ENCODE data around the gene ST3GAL4.
A peak's percentile ranks its signal among the peaks of the same experiment; 100 is the strongest.

The ST3GAL4 gene

GRCh38 chr11:126421271-126421671 is 65.8 kb downstream of the ST3GAL4 start:
- FAIRE-seq (no peak), DNase-seq (ENCODE audit: low spot score) (no peak)

DNA sequence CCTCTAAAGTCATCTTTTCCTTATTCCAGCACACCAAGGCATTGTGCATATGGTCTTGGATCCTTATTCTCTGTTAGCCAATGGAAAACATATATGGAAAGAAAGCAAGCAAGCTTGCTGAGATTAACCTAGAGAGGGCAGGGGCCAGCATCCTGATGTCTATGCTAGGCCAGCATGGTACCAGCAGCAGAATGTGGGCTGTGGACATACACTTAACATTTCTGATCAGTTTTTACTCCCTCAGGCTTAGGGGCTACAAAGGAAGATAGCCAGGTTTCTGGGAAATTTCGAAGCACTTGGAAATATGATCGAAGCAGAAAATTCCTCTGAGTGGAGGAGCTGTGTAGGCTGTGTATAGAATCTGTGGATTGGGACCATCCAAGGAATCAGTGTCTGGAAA is 67.0 kb downstream of the ST3GAL4 start:
- FAIRE-seq (no peak), DNase-seq (ENCODE audit: low spot score) (no peak)

- no peak for DNase-seq (ENCODE audit: low spot score)
Measured at GRCh38 chr11:126423154-126423553, 67.7 kb downstream of the ST3GAL4 start.

DNA sequence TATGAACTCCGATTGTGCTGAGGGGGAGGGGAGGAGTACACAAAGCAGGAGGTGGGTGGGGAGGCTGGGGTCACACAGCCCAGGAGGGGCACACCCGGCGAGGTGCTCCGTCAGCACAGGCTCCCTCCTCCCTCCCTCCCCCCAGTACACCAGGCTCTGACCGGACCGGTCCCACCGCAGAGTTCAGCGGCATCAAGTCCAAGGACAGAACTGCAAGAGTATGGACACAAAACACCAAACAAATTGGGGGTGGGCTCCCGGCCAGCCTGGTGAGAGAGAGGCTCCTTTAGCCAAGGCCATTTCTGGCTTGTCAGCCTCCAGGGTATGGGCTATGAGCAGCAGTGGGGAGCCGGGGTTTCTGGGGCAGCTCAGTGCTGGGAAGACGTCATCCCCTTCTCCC is 68.3 kb downstream of the ST3GAL4 start:
- DNase-seq (ENCODE audit: low spot score), result no peak
- FAIRE-seq, result no peak

More at GRCh38 chr11:126423154-126423553, 67.7 kb downstream of the ST3GAL4 start:
- FAIRE-seq, result no peak

DNA sequence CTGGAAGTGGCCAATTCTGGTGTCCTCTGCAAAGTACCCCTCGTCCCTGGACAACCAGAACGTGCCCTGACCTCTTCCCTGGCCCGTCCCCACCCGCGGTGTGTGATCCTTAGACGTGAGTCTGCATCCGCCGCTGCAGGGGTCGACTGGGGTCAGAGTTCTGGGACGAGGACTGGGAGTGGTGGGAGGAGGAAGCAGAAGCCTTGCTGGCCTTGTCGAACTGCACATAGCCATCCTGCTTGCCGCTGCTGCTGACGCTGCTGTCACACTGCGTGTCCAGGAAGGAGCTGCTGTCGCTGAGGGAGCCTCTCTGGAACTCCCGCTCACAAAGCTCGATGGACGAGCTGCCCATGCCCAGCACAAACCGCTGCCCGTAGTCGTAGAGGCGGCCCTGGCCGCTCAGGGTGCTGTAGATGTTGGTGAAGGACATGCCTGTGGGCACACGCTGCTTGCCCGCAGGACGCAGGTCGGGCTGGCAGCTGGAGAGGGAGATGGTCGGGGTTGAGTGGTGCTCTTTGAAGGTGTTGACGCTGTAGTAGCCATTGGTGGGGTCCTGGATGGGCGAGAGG is 69.1 kb downstream of the ST3GAL4 start:
- no peak for DNase-seq (ENCODE audit: low spot score)
- FAIRE-seq, result no peak

DNA sequence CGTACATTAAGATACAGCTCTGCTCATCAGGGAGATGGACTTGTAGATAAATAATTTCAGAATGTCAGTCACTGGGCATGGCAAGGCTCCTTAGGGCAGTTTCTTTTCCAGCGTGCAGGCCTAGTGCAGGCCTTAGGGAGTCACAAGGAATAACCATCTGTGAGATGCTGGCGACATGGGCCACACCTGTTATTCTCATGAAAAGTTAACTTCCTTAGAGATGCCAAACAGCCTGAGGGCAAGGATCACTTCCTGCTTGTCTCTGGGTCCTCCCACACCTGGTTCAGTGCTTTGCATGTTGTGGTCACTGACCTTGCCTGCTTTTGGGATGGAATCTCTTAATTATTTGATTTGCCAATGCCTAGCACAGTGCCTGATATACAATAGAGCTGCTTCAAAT is 70.6 kb downstream of the ST3GAL4 start:
- FAIRE-seq, result no peak
- no peak for DNase-seq (ENCODE audit: low spot score)

DNA sequence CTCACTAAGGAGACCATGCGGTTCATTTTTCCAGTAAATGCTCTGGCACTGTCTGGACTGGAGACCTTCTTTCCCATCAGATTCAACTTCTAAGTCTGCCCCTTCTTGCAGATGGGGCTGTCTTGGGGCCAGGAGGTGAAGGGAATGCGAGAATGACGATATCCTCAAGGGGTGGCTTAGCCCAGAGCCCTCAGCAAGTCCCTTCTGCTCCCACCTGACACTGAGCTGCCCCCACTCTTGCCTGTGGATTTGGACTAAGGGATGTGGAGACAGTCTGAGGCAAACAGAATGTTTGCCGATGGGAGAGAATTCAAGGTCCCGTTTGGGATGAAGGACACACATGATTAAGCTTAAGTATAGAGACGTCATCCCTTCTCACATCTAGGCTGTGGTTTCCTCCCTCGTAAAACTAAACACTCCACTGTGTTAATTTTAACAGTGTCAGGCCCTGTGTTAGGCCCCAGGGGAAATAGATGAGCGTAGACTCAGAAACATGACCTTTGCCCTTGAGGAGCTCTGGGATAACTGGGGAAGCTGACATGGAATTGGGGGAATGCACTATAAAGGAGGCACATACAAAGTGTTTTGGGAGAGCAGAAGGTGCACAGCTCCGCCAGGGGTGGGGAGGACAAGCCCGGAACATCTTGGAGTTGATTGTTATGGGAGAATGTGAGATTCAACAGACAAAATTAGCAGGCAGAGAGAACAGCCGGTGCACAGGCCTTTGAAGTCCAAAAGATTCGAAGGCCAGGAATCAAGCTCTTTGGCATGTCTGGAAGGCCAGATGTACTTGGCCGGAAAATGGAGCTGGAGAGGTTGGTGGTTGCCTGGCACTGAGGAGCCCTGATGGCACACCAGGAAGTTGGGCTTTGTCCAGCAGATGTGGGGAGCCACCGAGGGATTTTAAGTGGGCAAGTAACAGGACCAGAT is 71.6 kb downstream of the ST3GAL4 start:
- FAIRE-seq, result no peak
- DNase-seq (ENCODE audit: low spot score), result no peak

GRCh38 chr11:126430581-126431335 is 75.3 kb downstream of the ST3GAL4 start:
- FAIRE-seq (no peak), DNase-seq (ENCODE audit: low spot score) (no peak)

DNA sequence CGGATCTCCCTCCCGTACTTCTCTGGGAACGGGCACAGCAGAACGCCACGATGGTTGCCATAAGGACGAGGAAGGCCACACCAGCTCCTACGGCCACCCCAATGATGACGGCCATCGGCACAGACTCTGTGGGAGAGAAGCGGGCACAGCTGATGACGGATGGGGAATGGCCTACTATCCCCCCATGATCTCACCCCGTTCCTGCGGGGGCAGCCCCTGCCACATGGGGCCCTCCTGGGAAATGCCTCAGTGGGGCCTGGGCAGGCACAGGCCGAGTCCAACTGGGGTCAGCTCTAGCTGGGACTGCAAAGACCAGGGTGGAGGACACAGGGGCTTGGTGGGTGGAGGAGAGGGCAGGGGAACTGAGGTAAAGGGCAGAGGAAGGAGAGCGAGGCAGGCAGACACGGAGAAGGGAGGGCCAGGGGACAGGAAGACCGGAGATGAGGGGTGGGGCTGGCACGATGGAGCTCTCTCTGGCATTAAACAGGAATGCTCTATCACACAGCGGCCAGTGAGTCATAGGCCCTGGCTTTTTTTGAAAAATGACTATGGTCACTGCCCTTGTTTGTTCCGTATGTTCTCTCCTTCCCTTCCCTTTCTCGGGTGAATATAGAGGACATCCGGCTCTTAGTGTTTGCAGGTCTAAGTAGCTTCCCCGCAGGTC is 76.0 kb downstream of the ST3GAL4 start:
- DNase-seq (ENCODE audit: low spot score) (peak; percentile 82), FAIRE-seq (no peak)

GRCh38 chr11:126432065-126432461 is 76.6 kb downstream of the ST3GAL4 start:
- FAIRE-seq (no peak), DNase-seq (ENCODE audit: low spot score) (no peak)

DNA sequence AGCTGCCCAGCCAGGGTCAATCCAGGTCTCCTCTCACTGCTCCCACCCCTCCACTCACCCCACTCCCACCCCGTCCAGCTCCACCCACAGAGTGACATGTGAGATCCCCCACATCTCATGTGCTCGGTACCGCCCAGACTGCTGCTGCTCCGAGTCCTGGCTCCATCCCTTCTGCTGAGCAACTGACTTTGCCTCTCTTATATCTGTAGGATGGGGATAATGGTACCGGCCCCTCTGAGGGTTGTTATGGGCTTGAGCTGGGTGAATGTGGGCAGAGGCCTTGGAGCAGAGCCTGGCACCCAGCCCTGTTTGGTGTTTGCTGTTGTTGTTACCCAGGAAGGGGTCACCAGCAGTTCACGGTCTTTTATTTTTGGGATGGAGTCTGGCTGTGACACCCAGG is 77.0 kb downstream of the ST3GAL4 start:
- FAIRE-seq (no peak), DNase-seq (ENCODE audit: low spot score) (no peak)

GRCh38 chr11:126433244-126433846 is 77.9 kb downstream of the ST3GAL4 start:
- no peak for DNase-seq (ENCODE audit: low spot score)
- FAIRE-seq, result no peak

DNA sequence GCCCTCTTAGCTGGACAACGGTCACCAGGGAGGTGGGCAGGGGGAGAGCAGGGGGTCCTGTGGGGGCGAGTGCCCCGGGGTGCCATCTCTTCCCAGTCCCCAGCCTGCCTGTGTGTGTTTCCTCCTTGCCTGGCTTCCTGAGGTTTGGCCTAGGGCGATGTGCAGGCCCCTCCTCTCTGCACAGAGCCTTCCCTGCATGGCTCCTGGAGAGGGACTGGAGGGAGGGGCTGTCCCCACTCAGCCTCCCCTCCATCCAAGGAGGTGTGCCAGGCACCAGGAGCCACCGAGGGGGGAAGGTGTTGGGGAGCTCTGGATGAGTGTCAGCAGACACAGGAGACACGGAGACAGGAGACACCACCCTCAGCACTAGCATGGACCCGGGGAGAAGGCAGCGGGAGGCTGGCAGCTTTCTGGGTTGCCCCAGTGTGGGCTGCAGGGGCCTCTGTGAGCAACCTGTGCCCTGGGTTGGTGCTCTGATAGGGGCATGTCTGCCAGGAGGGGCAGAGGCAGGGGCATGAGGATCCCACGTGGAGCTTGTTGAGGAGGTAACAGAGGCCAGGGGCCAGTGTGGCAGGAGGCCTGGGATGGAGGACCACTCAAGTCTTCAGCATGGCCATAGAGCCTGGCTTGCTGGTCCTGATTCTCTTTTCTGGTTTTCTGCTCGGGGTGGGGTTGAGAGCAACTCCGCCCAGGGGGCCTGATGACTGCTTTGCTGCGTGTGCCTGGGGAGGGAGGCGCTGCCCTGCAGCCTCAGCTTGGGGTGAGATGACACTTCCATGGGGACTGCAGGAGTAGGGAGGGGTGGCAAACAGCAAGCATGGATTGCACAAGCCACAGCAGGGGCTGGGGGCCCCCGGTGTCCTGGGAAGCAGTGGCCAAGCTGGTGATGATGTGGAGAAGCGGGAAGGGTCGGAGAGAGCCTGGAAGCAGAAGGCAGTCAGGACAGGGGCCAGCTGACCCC is 78.8 kb downstream of the ST3GAL4 start:
- no peak for FAIRE-seq

DNA sequence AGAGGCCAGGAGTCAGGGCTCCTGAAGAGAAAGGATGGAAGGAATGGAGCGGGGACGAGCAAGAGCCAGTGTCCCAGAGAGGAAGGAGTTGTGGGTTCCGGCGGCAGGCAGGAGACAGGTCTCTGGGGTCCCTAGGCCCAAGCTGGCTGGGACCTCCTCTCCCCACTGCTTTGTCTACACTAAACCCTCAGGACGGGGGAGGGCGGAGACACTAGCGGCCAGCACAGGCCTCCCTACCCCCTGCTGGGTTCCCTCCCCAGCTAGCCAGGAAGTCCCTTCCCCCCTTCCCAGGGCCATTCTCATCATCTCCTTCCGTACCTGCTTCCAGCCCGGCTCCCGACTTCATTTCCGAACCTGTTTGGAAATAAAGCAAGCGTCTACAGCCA is 79.5 kb downstream of the ST3GAL4 start:
- FAIRE-seq, result no peak
- no peak for DNase-seq (ENCODE audit: low spot score)

More for the DNA sequence above, 78.8 kb downstream of the ST3GAL4 start:
- DNase-seq (ENCODE audit: low spot score), result no peak

DNA sequence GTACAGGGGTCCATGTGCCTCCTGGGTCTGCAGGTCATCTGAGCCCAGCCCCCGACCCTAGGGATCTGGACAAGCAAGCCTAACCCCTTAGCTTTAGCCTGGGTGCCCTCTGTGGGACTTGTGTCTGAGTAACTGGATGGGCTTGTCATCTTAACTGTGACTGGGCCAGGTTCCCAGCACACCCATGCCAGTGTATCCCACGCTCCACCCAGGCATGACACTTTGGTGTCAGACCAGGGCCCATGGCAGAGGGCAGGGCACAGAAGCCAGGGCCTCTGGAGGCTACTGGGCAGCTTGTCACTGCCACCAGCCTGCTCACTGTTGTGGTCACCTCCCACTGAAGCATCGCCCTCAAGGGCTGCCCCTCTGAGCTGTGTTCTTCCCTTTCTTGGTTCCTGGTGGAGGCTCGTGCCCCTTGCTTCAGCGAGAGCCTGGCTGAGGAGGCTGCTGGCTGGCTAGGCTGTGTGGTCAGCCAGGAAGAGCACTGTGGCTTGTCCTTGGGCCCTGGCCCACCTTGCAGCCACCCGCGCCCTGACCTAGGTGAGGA is 80.8 kb downstream of the ST3GAL4 start:
- FAIRE-seq, result no peak
- DNase-seq (ENCODE audit: low spot score), result no peak

DNA sequence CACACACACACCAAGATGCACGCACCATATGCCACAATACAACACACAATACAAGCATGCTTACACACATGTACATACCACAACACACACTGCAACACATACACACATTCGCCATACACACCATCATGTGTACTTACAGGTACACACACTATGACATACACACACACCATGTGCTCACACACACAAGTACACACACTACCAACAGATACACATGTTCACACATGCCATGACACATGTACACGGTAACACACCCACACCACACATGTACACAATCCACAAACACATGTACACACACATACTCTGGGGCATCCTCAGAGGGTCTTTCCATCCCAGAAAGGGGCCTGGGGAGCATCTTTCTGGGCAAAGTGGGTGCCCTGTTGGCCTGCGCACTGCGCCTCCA is 82.2 kb downstream of the ST3GAL4 start:
- FAIRE-seq (no peak), DNase-seq (ENCODE audit: low spot score) (no peak)

- DNase-seq (ENCODE audit: low spot score), result no peak
- no peak for FAIRE-seq
Measured at GRCh38 chr11:126438272-126438671, 82.8 kb downstream of the ST3GAL4 start.

DNA sequence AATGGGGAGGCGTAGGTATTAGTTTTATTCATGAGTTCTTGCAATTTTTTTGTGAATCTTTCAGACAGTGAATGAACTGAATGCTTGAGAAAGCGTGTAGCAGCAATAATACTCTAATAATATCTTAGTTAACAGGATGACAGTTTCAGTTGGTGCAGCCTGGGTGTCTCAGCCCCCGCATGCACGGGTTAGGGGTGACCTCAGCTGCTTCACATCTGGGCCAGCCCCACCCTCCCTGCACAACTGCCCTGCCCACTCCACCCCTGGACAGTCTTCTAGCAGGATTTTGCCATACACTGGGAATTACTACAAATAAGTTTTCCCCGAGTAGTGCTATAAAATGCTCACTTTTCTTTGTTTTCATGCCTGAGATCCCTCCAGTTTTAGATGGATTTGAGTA is 83.2 kb downstream of the ST3GAL4 start:
- no peak for FAIRE-seq

GRCh38 chr11:126440276-126440675 is 84.8 kb downstream of the ST3GAL4 start:
- no peak for DNase-seq (ENCODE audit: low spot score)
- no peak for FAIRE-seq

More for the DNA sequence above, 83.2 kb downstream of the ST3GAL4 start:
- no peak for DNase-seq (ENCODE audit: low spot score)

Data from urothelium cell line (cell line).